ENCODE results near the gene SLC1A7.

The SLC1A7 gene

DNA sequence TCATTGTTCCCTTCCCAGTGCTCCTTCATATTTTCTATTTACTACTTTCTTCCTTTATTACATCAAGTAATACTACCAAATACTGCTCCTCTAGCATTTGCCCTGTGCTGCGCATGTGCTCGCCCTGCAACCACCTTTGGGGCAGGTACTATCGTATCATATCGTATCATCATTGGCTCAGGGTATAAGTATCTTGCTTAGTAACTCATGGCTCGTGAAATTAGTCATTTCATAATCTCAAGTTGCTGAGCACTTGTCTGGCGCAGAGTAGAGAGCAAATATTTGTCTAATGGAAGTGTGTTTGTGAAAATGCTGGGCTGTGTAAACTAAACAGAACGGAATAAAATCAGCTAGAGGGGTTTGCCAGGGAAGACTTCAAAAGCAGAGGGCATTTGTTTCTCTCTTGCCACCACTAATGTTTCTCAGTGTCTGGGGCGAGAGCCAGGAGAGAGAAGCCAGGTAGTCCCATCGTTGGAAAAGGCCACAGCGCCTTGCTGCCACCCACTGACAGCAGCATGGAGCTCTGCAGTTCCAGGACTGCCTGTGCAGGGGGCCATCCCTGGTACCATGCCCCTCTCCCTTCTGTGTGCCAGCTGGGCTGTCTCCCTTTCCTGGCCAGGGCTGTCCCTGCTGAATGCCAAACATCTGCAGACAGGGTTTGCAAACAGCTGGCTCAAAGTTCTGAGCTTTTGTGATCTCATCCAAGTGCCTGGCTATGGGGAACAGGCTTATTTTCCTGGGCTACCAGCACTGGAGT is 34.2 kb upstream of the SLC1A7 start:
- CTCF ChIA-PET = interaction anchor here (0.7 to 4.0 kb wide), 5 partner anchors 9 to 275 kb away, joined by 3 to 30 read pairs (median 3); no protein-coding TSS in a partner anchor
- POLR2A ChIA-PET = no interaction called here
- DNase-seq (ENCODE audit: low read depth, low spot score) = no peak
- no peak overlapping the region for H3K4me3 ChIP-seq (ENCODE audit: low read depth, low read length)
- TF ChIP-seq, protein P1, sequence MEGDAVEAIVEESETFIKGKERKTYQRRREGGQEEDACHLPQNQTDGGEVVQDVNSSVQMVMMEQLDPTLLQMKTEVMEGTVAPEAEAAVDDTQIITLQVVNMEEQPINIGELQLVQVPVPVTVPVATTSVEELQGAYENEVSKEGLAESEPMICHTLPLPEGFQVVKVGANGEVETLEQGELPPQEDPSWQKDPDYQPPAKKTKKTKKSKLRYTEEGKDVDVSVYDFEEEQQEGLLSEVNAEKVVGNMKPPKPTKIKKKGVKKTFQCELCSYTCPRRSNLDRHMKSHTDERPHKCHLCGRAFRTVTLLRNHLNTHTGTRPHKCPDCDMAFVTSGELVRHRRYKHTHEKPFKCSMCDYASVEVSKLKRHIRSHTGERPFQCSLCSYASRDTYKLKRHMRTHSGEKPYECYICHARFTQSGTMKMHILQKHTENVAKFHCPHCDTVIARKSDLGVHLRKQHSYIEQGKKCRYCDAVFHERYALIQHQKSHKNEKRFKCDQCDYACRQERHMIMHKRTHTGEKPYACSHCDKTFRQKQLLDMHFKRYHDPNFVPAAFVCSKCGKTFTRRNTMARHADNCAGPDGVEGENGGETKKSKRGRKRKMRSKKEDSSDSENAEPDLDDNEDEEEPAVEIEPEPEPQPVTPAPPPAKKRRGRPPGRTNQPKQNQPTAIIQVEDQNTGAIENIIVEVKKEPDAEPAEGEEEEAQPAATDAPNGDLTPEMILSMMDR (IDR thresholded peaks at IDR 0.05; ENCODE audit: insufficient read depth, low read length, missing control alignments) = peak; percentile 28

DNA sequence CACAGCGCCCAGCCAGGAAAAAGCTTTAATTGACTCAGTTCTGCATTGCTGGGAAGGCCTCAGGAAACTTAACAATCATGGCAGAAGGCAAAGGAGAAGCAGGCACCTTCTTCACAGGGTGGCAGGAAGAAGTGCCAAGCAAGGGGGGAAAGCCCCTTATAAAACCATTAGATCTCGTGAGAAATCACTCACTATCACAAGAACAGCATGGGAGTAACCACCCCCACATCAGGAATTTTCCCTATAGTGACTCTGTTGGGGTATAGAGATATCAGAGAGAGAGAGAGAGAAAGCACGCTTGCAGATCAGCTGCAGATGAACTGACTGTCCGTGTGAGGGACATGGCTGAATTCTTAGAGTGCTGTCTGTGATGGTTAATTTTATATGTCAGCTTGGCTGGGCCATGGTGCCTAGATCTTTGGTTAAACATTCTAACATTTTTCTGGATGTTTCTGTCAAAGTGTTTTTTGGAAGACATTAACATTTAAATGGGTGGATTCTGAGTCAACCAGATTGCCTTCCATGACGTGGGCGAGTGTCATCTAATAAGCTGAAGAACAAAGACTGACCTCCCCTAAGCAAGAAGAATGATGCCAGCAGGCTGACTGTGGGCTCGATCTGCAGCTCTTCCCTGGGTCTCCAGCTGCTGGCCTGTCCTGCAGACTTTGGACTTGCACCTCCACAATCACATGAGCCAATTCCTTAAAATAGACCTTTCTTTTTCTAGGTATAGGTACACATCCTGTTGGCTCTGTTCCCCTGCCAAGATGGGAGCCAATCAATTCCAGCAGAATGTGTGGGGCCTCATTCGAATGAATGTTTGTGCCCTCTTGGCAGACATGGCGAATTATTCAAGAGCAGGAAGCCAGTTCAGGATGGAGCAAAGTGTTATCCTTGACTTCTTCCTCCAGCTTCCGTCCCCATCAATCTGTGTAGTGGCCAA is 32.8 kb upstream of the SLC1A7 start:
- ChIA-PET CTCF (interaction anchor here (0.8 to 4.0 kb wide), 6 partner anchors 10 to 274 kb away, joined by 3 to 30 read pairs (median 4); partner anchors contain the start of gene ECHDC2), POLR2A (no interaction called here)
- TF ChIP-seq, protein P1 (IDR thresholded peaks at IDR 0.05; ENCODE audit: insufficient read depth, low read length, missing control alignments) = no peak
- DNase-seq (ENCODE audit: low read depth, low spot score) = no peak
- H3K4me3 ChIP-seq (ENCODE audit: low read depth, low read length) = no peak overlapping the region

DNA sequence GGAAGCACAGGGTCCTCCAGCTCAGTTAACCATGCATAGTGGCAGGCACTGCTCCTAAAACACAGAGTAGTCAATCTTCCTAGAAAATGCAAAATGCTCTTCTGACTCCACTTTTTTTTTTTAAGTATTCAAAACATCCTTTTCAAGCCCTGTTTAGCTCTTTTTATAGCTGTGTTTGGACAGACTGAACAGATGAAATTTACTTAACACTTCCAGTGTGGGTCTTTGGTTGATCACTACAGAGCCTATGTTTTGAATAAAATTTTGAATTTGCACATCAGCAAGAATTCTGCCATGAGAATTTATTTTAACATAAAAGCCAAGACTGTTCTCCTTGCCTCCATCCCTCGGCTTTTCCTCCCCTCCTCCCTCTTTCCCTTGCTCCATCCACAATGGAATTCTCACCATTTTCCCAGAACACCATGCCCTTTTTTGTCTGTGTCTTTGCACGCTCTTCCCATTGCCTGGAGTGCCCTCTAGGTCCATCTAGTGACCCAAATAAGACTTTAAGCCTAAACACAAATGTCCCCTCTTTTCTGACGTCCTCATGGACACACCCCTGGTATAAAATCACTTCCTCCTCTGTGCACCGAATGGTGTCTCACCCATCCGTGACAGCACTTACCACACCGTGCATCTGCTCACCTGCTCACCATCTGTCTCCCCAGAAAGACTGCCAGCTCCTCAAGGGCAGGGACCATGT is 30.1 kb upstream of the SLC1A7 start:
- no peak overlapping the region for H3K4me3 ChIP-seq (ENCODE audit: low read depth, low read length)
- POLR2A ChIA-PET = no interaction called here

DNA sequence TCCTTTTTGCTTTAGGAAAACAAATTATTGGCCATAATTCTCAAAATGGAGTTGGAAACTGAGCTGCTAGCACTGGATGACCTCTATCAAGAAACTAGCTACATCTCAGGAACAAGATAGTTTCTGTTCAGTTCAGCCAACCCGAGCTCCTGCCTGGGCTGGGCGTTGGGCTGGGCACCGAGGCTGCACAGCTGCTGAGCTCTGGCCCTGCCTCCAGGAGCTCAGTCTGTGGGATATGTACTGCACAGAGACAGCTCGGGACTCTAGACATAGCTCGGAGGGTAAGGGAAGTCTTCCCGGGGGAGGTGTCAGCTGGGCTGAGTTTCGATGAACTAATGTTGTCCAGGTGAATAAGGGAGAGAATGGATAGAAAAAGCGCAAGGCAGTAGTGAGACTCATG is 24.5 kb upstream of the SLC1A7 start:
- no peak for DNase-seq (ENCODE audit: low read depth, low spot score)
- H3K4me3 ChIP-seq (ENCODE audit: low read depth, low read length) = no peak overlapping the region
- TF ChIP-seq, protein P1 (IDR thresholded peaks at IDR 0.05; ENCODE audit: insufficient read depth, low read length, missing control alignments) = no peak
- POLR2A ChIA-PET = interaction anchor here (0.9 kb wide), 1 partner anchor 15 kb away, joined by 3 read pairs; no protein-coding TSS in a partner anchor
- CTCF ChIA-PET = interaction anchor here (2.9 kb wide), 1 partner anchor 14 kb away, joined by 12 read pairs; no protein-coding TSS in a partner anchor

More for the DNA sequence above, 30.1 kb upstream of the SLC1A7 start:
- no peak for DNase-seq (ENCODE audit: low read depth, low spot score)
- CTCF ChIA-PET = interaction anchor here (0.6 to 4.2 kb wide), 6 partner anchors 9 to 436 kb away, joined by 3 to 28 read pairs (median 4); no protein-coding TSS in a partner anchor
- TF ChIP-seq, protein P1 (IDR thresholded peaks at IDR 0.05; ENCODE audit: insufficient read depth, low read length, missing control alignments) = no peak

DNA sequence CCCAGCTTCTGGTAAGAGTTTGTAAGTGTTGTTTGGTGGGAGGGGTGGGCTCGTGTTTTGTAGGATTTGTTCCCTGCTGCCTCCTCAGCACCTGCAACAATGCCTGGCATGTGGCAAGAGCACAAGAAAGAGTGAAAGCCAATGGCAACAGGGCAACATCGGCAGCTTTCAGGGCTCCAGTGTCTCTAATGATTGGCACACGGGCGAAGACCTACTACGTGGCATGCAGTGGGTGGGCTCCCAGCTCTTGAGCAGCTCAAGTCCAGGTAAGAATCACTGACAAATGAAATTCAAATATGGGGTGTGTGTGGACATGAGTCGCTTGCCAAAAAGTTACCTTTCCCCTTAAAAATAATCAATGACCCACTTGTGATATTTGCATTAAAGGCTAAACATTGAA is 23.9 kb upstream of the SLC1A7 start:
- no peak for DNase-seq (ENCODE audit: low read depth, low spot score)
- TF ChIP-seq, protein P1 (IDR thresholded peaks at IDR 0.05; ENCODE audit: insufficient read depth, low read length, missing control alignments) = no peak
- H3K4me3 ChIP-seq (ENCODE audit: low read depth, low read length) = no peak overlapping the region
- ChIA-PET CTCF (interaction anchor here (1.2 to 2.9 kb wide), 3 partner anchors 13 to 16 kb away, joined by 3 to 12 read pairs (median 8); no protein-coding TSS in a partner anchor), POLR2A (interaction anchor here (0.9 kb wide), 1 partner anchor 15 kb away, joined by 3 read pairs; no protein-coding TSS in a partner anchor)

All from AG04449 (cell line).